ENCODE measurements around the gene C9orf50.

The C9orf50 gene

DNA sequence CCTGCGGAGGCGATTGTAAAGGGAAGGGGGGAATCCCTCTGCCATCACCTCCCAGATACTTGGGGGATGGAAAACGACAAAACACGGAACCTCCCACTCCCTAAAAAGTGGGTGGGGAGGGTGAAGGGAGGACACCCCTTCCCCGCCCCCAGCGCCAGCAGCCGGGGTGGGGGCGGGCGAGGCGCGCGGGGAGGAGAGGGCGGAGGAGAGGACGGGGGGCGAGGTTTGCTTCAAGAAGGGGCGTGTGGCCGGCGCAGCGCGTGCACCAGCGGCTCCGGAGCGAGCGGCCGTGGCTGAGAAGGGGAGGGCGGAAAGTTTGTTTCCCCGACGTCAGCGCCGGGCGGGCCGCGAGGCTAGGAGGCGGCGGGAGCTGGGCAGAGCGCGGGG lies 44.5 kb upstream of the C9orf50 start, which contains the start of gene PRRX2:
PRRX2 (plus strand) TSS at position 259 of the 387 bp plus-strand sequence. CDS start 221 bp downstream, outside the sequence.
- no peak within 1 kb of the TSS; the same call in 1 of the 2 replicates for H3K27ac ChIP-seq (ENCODE audit: extremely low read depth, low read depth, low read length)
- CTCF ChIA-PET: no interaction called here
- no peaks in the 10 kb centered on the region for H3K36me3 ChIP-seq (ENCODE audit: control insufficient read depth in 2 of 2, insufficient read depth in 1 of 2, low read length in 2 of 2)
- H3K4me1 ChIP-seq (ENCODE audit: control insufficient read depth, insufficient read depth, low read length): no peaks in the 10 kb centered on the region
- no peaks in the 10 kb centered on the region for H3K9me3 ChIP-seq (ENCODE audit: control insufficient read depth, insufficient read depth, low read depth, low read length)
- POLR2A ChIA-PET: no interaction called here
- H3K4me3 ChIP-seq (ENCODE audit: low read depth, low read length): no peak within 1 kb of the TSS
- TF ChIP-seq ZNF404 (tag by site-specific recombination; IDR thresholded peaks at IDR 0.05) (no peak), ZNF530 (tag by site-specific recombination; IDR thresholded peaks at IDR 0.05; ENCODE audit: low read depth) (no peak), ZNF214 (tag by site-specific recombination; IDR thresholded peaks at IDR 0.05; ENCODE audit: borderline replicate concordance) (no peak), ZSCAN30 (tag by site-specific recombination; IDR thresholded peaks at IDR 0.05) (no peak), ZNF16 (tag by site-specific recombination; IDR thresholded peaks at IDR 0.05; ENCODE audit: low read depth) (no peak), ZNF585B (tag by site-specific recombination; IDR thresholded peaks at IDR 0.05) (no peak), ZFP3 (tag by site-specific recombination; IDR thresholded peaks at IDR 0.05; ENCODE audit: low read depth) (no peak), KLF1 (tag by site-specific recombination; IDR thresholded peaks at IDR 0.05) (peak; percentile 100), ZBTB8A (tag by site-specific recombination; IDR thresholded peaks at IDR 0.05) (no peak), REPIN1 (tag by site-specific recombination; IDR thresholded peaks at IDR 0.05; ENCODE audit: low read depth) (no peak), ZNF292 (tag by site-specific recombination; IDR thresholded peaks at IDR 0.05; ENCODE audit: borderline replicate concordance, low read depth) (no peak), GLIS1 (tag by site-specific recombination; IDR thresholded peaks at IDR 0.05) (no peak), ZNF624 (tag by site-specific recombination; IDR thresholded peaks at IDR 0.05) (no peak), GLI4 (tag by site-specific recombination; IDR thresholded peaks at IDR 0.05) (no peak), ZNF394 (tag by site-specific recombination; IDR thresholded peaks at IDR 0.05; ENCODE audit: borderline replicate concordance) (no peak), ZNF10 (tag by site-specific recombination; IDR thresholded peaks at IDR 0.05) (no peak), ZNF610 (tag by site-specific recombination; IDR thresholded peaks at IDR 0.05; ENCODE audit: borderline replicate concordance) (no peak)
- TF ChIP-seq, protein P1, sequence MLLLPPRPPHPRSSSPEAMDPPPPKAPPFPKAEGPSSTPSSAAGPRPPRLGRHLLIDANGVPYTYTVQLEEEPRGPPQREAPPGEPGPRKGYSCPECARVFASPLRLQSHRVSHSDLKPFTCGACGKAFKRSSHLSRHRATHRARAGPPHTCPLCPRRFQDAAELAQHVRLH (tag by site-specific recombination; IDR thresholded peaks at IDR 0.05): no peak
- TF ChIP-seq, protein P2, sequence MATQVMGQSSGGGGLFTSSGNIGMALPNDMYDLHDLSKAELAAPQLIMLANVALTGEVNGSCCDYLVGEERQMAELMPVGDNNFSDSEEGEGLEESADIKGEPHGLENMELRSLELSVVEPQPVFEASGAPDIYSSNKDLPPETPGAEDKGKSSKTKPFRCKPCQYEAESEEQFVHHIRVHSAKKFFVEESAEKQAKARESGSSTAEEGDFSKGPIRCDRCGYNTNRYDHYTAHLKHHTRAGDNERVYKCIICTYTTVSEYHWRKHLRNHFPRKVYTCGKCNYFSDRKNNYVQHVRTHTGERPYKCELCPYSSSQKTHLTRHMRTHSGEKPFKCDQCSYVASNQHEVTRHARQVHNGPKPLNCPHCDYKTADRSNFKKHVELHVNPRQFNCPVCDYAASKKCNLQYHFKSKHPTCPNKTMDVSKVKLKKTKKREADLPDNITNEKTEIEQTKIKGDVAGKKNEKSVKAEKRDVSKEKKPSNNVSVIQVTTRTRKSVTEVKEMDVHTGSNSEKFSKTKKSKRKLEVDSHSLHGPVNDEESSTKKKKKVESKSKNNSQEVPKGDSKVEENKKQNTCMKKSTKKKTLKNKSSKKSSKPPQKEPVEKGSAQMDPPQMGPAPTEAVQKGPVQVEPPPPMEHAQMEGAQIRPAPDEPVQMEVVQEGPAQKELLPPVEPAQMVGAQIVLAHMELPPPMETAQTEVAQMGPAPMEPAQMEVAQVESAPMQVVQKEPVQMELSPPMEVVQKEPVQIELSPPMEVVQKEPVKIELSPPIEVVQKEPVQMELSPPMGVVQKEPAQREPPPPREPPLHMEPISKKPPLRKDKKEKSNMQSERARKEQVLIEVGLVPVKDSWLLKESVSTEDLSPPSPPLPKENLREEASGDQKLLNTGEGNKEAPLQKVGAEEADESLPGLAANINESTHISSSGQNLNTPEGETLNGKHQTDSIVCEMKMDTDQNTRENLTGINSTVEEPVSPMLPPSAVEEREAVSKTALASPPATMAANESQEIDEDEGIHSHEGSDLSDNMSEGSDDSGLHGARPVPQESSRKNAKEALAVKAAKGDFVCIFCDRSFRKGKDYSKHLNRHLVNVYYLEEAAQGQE (tag by site-specific recombination; IDR thresholded peaks at IDR 0.05): no peak
- TF ChIP-seq, protein P3, sequence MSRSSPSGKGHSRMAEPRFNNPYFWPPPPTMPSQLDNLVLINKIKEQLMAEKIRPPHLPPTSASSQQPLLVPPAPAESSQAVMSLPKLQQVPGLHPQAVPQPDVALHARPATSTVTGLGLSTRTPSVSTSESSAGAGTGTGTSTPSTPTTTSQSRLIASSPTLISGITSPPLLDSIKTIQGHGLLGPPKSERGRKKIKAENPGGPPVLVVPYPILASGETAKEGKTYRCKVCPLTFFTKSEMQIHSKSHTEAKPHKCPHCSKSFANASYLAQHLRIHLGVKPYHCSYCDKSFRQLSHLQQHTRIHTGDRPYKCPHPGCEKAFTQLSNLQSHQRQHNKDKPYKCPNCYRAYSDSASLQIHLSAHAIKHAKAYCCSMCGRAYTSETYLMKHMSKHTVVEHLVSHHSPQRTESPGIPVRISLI (tag by site-specific recombination; IDR thresholded peaks at IDR 0.05): no peak
- TF ChIP-seq, protein P4, sequence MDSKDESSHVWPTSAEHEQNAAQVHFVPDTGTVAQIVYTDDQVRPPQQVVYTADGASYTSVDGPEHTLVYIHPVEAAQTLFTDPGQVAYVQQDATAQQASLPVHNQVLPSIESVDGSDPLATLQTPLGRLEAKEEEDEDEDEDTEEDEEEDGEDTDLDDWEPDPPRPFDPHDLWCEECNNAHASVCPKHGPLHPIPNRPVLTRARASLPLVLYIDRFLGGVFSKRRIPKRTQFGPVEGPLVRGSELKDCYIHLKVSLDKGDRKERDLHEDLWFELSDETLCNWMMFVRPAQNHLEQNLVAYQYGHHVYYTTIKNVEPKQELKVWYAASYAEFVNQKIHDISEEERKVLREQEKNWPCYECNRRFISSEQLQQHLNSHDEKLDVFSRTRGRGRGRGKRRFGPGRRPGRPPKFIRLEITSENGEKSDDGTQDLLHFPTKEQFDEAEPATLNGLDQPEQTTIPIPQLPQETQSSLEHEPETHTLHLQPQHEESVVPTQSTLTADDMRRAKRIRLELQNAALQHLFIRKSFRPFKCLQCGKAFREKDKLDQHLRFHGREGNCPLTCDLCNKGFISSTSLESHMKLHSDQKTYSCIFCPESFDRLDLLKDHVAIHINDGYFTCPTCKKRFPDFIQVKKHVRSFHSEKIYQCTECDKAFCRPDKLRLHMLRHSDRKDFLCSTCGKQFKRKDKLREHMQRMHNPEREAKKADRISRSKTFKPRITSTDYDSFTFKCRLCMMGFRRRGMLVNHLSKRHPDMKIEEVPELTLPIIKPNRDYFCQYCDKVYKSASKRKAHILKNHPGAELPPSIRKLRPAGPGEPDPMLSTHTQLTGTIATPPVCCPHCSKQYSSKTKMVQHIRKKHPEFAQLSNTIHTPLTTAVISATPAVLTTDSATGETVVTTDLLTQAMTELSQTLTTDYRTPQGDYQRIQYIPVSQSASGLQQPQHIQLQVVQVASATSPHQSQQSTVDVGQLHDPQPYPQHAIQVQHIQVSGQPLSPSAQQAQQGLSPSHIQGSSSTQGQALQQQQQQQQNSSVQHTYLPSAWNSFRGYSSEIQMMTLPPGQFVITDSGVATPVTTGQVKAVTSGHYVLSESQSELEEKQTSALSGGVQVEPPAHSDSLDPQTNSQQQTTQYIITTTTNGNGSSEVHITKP (tag by site-specific recombination; IDR thresholded peaks at IDR 0.05): no peak
- TF ChIP-seq, protein P5, sequence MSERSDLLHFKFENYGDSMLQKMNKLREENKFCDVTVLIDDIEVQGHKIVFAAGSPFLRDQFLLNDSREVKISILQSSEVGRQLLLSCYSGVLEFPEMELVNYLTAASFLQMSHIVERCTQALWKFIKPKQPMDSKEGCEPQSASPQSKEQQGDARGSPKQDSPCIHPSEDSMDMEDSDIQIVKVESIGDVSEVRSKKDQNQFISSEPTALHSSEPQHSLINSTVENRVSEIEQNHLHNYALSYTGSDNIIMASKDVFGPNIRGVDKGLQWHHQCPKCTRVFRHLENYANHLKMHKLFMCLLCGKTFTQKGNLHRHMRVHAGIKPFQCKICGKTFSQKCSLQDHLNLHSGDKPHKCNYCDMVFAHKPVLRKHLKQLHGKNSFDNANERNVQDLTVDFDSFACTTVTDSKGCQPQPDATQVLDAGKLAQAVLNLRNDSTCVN (tag by site-specific recombination; optimal IDR thresholded peaks at IDR 0.05): peak; percentile 68
- TF ChIP-seq, protein P6, sequence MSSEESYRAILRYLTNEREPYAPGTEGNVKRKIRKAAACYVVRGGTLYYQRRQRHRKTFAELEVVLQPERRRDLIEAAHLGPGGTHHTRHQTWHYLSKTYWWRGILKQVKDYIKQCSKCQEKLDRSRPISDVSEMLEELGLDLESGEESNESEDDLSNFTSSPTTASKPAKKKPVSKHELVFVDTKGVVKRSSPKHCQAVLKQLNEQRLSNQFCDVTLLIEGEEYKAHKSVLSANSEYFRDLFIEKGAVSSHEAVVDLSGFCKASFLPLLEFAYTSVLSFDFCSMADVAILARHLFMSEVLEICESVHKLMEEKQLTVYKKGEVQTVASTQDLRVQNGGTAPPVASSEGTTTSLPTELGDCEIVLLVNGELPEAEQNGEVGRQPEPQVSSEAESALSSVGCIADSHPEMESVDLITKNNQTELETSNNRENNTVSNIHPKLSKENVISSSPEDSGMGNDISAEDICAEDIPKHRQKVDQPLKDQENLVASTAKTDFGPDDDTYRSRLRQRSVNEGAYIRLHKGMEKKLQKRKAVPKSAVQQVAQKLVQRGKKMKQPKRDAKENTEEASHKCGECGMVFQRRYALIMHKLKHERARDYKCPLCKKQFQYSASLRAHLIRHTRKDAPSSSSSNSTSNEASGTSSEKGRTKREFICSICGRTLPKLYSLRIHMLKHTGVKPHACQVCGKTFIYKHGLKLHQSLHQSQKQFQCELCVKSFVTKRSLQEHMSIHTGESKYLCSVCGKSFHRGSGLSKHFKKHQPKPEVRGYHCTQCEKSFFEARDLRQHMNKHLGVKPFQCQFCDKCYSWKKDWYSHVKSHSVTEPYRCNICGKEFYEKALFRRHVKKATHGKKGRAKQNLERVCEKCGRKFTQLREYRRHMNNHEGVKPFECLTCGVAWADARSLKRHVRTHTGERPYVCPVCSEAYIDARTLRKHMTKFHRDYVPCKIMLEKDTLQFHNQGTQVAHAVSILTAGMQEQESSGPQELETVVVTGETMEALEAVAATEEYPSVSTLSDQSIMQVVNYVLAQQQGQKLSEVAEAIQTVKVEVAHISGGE (tag by site-specific recombination; conservative IDR thresholded peaks at IDR 0.05; ENCODE audit: low read depth): no peak
- TF ChIP-seq, protein P7, sequence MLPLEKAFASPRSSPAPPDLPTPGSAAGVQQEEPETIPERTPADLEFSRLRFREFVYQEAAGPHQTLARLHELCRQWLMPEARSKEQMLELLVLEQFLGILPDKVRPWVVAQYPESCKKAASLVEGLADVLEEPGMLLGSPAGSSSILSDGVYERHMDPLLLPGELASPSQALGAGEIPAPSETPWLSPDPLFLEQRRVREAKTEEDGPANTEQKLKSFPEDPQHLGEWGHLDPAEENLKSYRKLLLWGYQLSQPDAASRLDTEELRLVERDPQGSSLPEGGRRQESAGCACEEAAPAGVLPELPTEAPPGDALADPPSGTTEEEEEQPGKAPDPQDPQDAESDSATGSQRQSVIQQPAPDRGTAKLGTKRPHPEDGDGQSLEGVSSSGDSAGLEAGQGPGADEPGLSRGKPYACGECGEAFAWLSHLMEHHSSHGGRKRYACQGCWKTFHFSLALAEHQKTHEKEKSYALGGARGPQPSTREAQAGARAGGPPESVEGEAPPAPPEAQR (tag by site-specific recombination; IDR thresholded peaks at IDR 0.05): no peak
